Gastroesophageal sphincter (tissue), 4 donors: ENCODE results near the gene PLCG1. TPM values are rescaled to one million over a fixed set of nuclear protein-coding genes. Genes with fewer than 3 reads are reported as not detected.

ENCODE experiments used
- ATAC-seq: fragments of 150-250 bp; one replicate; pipeline ENCODE4 v1.9.1; 2016; ENCODE audit warnings: mild to moderate bottlenecking, moderate library complexity
- H3K27ac ChIP-seq, 4 donors: fragments of 200-600 bp; sonication (generic) in 3 of 4; 1 replicate in 3 of 4; 2 replicates in 1 of 4; pipeline ENCODE4 v1.5.1; 2016 to 2019
- H3K27me3 ChIP-seq: fragments of 200-600 bp; sonication (generic); one replicate; pipeline ENCODE4 v1.5.1; 2019
- H3K36me3 ChIP-seq, 2 donors: fragments of 200-600 bp; sonication (generic); one replicate each; pipeline ENCODE4 v1.5.1; 2019; ENCODE audit warnings: control low read depth in 1 of 2
- H3K4me1 ChIP-seq, 3 donors: fragments of 200-600 bp; sonication (generic); 1 replicate in 2 of 3; 2 replicates in 1 of 3; pipeline ENCODE4 v1.5.1; 2016 to 2019; ENCODE audit warnings: control low read depth in 2 of 3
- H3K4me3 ChIP-seq, 2 donors: fragments of 200-600 bp; sonication (generic); one replicate each; pipeline ENCODE4 v1.5.1; 2019; ENCODE audit warnings: mild to moderate bottlenecking in 1 of 2, moderate library complexity in 1 of 2
- H3K9me3 ChIP-seq, 3 donors: fragments of 200-600 bp; sonication (generic); one replicate each; pipeline ENCODE4 v1.5.1; 2017 to 2019; ENCODE audit warnings: control low read depth in 2 of 3
- CTCF ChIP-seq, 4 experiments: fragments of 200-600 bp in 2 of 4; fragments of 450-650 bp in 2 of 4; sonication (generic) in 1 of 4; IDR thresholded peaks; one replicate each; pipeline ENCODE4 v1.5.1; 2017 to 2019; ENCODE audit warnings: antibody characterized with exemption in 4 of 4, mild to moderate bottlenecking in 2 of 4, moderate library complexity in 2 of 4
- EP300 ChIP-seq: sonication (generic); formaldehyde crosslinking; IDR thresholded peaks from one replicate; pipeline ENCODE4 v1.6.1; 2017; ENCODE audit warnings: antibody characterized with exemption, mild to moderate bottlenecking
- POLR2A ChIP-seq, 2 donors: fragments of 450-650 bp; IDR thresholded peaks; one replicate each; pipeline ENCODE4 v1.6.1; 2017; ENCODE audit warnings: antibody characterized with exemption in 2 of 2, mild to moderate bottlenecking in 2 of 2, moderate library complexity in 1 of 2
- POLR2AphosphoS5 ChIP-seq: sonication (generic); formaldehyde crosslinking; IDR thresholded peaks from one replicate; pipeline ENCODE4 v1.6.1; 2017; ENCODE audit warnings: antibody characterized with exemption
- WGBS, 2 donors: methylation state at CpG; one replicate each; pipeline ENCODE4 v1.1.5; 2018; ENCODE audit warnings: low coverage in 1 of 2; 5-methylcytosine and 5-hydroxymethylcytosine counted together
- total RNA-seq, 4 donors: library from RNA; depleted of rRNA; stranded (reverse); fragments of >200 nt; gene quantifications; one replicate each; pipeline ENCODE4 v1.1.0, GENCODE V29; 2016

Gene PLCG1
- total RNA-seq, 4 donors from 2014 or later: 42.3 to 173 (median 94.7) TPM

- no peaks in the 10 kb centered on the region for H3K9me3 ChIP-seq
- WGBS, 2 donors: 92% methylated on average over 3 of the region's 6 CpGs; no CpG with 5 or more reads in 1 of the 2 donors
- TF ChIP-seq EP300: no peak
- no peak for TF ChIP-seq POLR2AphosphoS5
- no peak for TF ChIP-seq CTCF (IDR thresholded peaks at IDR 0.05)
- no peak for TF ChIP-seq POLR2A (IDR thresholded peaks at IDR 0.05)
- peak overlapping the region in 3 of 4 donors; percentile 11 to 84 (median 83) for H3K27ac ChIP-seq
- H3K27me3 ChIP-seq: no peaks in the 10 kb centered on the region
- H3K36me3 ChIP-seq: peaks cover 0 to 56% of the 10 kb centered on the region in 2 donors
- H3K4me1 ChIP-seq: peaks cover 7 to 49% (median 34%) of the 10 kb centered on the region in 3 donors
- no peak for ATAC-seq
- no peak overlapping the region for H3K4me3 ChIP-seq
Measured at GRCh38 chr20:41180599-41181333, 43.4 kb downstream of the PLCG1 start.

GRCh38 chr20:41181567-41181966 is 44.2 kb downstream of the PLCG1 start:
- H3K27ac ChIP-seq: peak overlapping the region in 1 of 4 donors; percentile 84
- peaks cover 7 to 41% (median 26%) of the 10 kb centered on the region in 3 donors for H3K4me1 ChIP-seq
- ATAC-seq: no peak
- H3K27me3 ChIP-seq: no peaks in the 10 kb centered on the region
- H3K9me3 ChIP-seq: no peaks in the 10 kb centered on the region
- TF ChIP-seq EP300: no peak
- no peak overlapping the region for H3K4me3 ChIP-seq
- 100% methylated on average over 1 of the region's 3 CpGs; no CpG with 5 or more reads in 1 of the 2 donors for WGBS, 2 donors
- peaks cover 0 to 55% of the 10 kb centered on the region in 2 donors for H3K36me3 ChIP-seq

- H3K27ac ChIP-seq: no peak overlapping the region
- H3K36me3 ChIP-seq: peaks cover 0 to 55% of the 10 kb centered on the region in 2 donors
- H3K9me3 ChIP-seq: no peaks in the 10 kb centered on the region
- H3K27me3 ChIP-seq: no peaks in the 10 kb centered on the region
- peaks cover 4 to 31% (median 16%) of the 10 kb centered on the region in 3 donors for H3K4me1 ChIP-seq
- TF ChIP-seq CTCF (IDR thresholded peaks at IDR 0.05): no peak
- TF ChIP-seq EP300: no peak
- TF ChIP-seq POLR2AphosphoS5: no peak
- TF ChIP-seq POLR2A (IDR thresholded peaks at IDR 0.05): no peak
- H3K4me3 ChIP-seq: no peak overlapping the region
- ATAC-seq: no peak
- WGBS, 2 donors: 82 to 100% methylated on average over 1 to 2 of the region's 10 CpGs
Measured at GRCh38 chr20:41182296-41183212, 45.2 kb downstream of the PLCG1 start.

GRCh38 chr20:41183391-41183790 is 46.0 kb downstream of the PLCG1 start:
- no peak for TF ChIP-seq EP300
- no peak for TF ChIP-seq POLR2AphosphoS5
- TF ChIP-seq CTCF (IDR thresholded peaks at IDR 0.05): no peak
- no peak for TF ChIP-seq POLR2A (IDR thresholded peaks at IDR 0.05)
- 91 to 93% methylated on average over 5 of the region's 6 CpGs for WGBS, 2 donors

GRCh38 chr20:41183831-41184230 is 46.5 kb downstream of the PLCG1 start:
- H3K27ac ChIP-seq: no peak overlapping the region
- no peak overlapping the region for H3K4me3 ChIP-seq
- no peak for ATAC-seq
- peaks cover 0 to 55% of the 10 kb centered on the region in 2 donors for H3K36me3 ChIP-seq
- H3K27me3 ChIP-seq: no peaks in the 10 kb centered on the region
- TF ChIP-seq CTCF (IDR thresholded peaks at IDR 0.05): no peak
- TF ChIP-seq EP300: no peak
- no peak for TF ChIP-seq POLR2A (IDR thresholded peaks at IDR 0.05)
- no peak for TF ChIP-seq POLR2AphosphoS5
- no peaks in the 10 kb centered on the region for H3K9me3 ChIP-seq
- peaks cover 0 to 18% (median 4%) of the 10 kb centered on the region in 3 donors for H3K4me1 ChIP-seq
- 85% methylated on average over 2 of the region's 2 CpGs; no CpG with 5 or more reads in 1 of the 2 donors for WGBS, 2 donors

More at GRCh38 chr20:41183391-41183790, 46.0 kb downstream of the PLCG1 start:
- Histone ChIP-seq H3K36me3 (peaks cover 0 to 55% of the 10 kb centered on the region in 2 donors), H3K9me3 (no peaks in the 10 kb centered on the region), H3K27ac (no peak overlapping the region), H3K4me1 (peaks cover 0 to 23% (median 8%) of the 10 kb centered on the region in 3 donors), H3K4me3 (no peak overlapping the region), H3K27me3 (no peaks in the 10 kb centered on the region)
- no peak for ATAC-seq
